A549 (cell line): Measurements from ENCODE around the gene EPC2. TPM values are rescaled to one million over a fixed set of nuclear protein-coding genes. Genes with fewer than 3 reads are reported as not detected.

ENCODE experiments used
- ATAC-seq, 2 experiments: fragments of 200-7000 bp in 1 of 2; fragments of >200 bp in 1 of 2; cut with Nextera tagmentation in 1 of 2; cut with Tn5 transposase in 1 of 2; 3 replicates each; pipeline versions ENCODE4 v1.8.0 to v1.9.1; 2018 to 2020; ENCODE audit warnings: mild to moderate bottlenecking in 1 of 2, moderate library complexity in 1 of 2
- CTCF ChIA-PET: fragments of 300-600 bp; sonication (Branson Sonifier 250); formaldehyde crosslinking; extraction: SDS; loops from one replicate; lab custom pipeline; 2021; ENCODE audit warnings: antibody characterized with exemption, inconsistent platforms; lab: Yijun Ruan, JAX
- POLR2A ChIA-PET: fragments of 350-600 bp; formaldehyde crosslinking; extraction: SDS; loops from one replicate; lab custom pipeline; 2021; ENCODE audit warnings: antibody characterized with exemption, inconsistent platforms; lab: Yijun Ruan, JAX
- DNase-seq, 2 experiments: peaks; one replicate each; pipeline versions ENCODE4 v3.0.0 to v3.0.0-alpha.2; 2011 to 2016; ENCODE audit warnings: low read depth in 1 of 2, low spot score in 1 of 2
- FAIRE-seq: peaks from 2 replicates; lab custom pipeline; 2011; peaks lifted over from hg19 to GRCh38; lab: Jason Lieb, UNC
- H3K27ac ChIP-seq, 2 experiments: fragments of >200 bp; sonication (Bioruptor Twin); formaldehyde crosslinking; 3 replicates each; pipeline ENCODE4 v1.5.1; 2016 to 2017
- H3K4me1 ChIP-seq: fragments of >200 bp; sonication (Bioruptor Twin); formaldehyde crosslinking; 3 replicates; pipeline ENCODE4 v1.6.1; 2016
- H3K4me2 ChIP-seq: fragments of >200 bp; sonication (Bioruptor Twin); formaldehyde crosslinking; 3 replicates; pipeline ENCODE4 v1.6.1; 2016
- H3K4me3 ChIP-seq: fragments of >200 bp; sonication (Bioruptor Twin); formaldehyde crosslinking; 3 replicates; pipeline ENCODE4 v1.5.1; 2016
- H3K9me3 ChIP-seq: fragments of >200 bp; sonication (Bioruptor Twin); formaldehyde crosslinking; 3 replicates; pipeline ENCODE4 v1.6.1; 2016
- CBX2 ChIP-seq: fragments of 200-600 bp; sonication (generic); IDR thresholded peaks from 2 replicates; pipeline ENCODE4 v1.6.1; 2016; ENCODE audit warnings: low read depth, mild to moderate bottlenecking, borderline replicate concordance
- CEBPB ChIP-seq, 2 experiments: fragments of >200 bp in 1 of 2; sonication (Bioruptor Twin) in 1 of 2; formaldehyde crosslinking in 1 of 2; IDR thresholded peaks; 2 replicates each; pipeline ENCODE4 v1.6.1; 2012 to 2016
- CHD2 ChIP-seq: fragments of 150-350 bp; IDR thresholded peaks from 2 replicates; pipeline ENCODE4 v1.6.1; 2014; ENCODE audit warnings: low read length; ENCODE audit not compliant: partially characterized antibody
- EHF ChIP-seq: fragments of 250-450 bp; sonication (Bioruptor Pico); IDR thresholded peaks from 2 replicates; pipeline ENCODE4 v1.5.0; 2020; ENCODE audit warnings: mild to moderate bottlenecking
- EP300 ChIP-seq, 2 experiments: fragments of >200 bp; sonication (Bioruptor Twin); formaldehyde crosslinking; IDR thresholded peaks; 2 replicates in 1 of 2; 3 replicates in 1 of 2; pipeline ENCODE4 v1.6.1; 2016 to 2017
- FOXS1 ChIP-seq: fragments of 250-450 bp; sonication (Bioruptor Pico); IDR thresholded peaks from 2 replicates; pipeline ENCODE4 v1.5.0; 2020; ENCODE audit warnings: mild to moderate bottlenecking, moderate library complexity
- GATA3 ChIP-seq: IDR thresholded peaks from 2 replicates; pipeline ENCODE4 v1.6.1; 2012; ENCODE audit warnings: borderline replicate concordance
- HDAC2 ChIP-seq: fragments of 200-600 bp; sonication (generic); IDR thresholded peaks from 2 replicates; pipeline ENCODE4 v1.6.1; 2016
- JUN ChIP-seq, 2 experiments: fragments of >200 bp; sonication (Bioruptor Twin); formaldehyde crosslinking; IDR thresholded peaks; 2 replicates in 1 of 2; 3 replicates in 1 of 2; pipeline ENCODE4 v1.6.1; 2016 to 2017
- JUNB ChIP-seq: fragments of >200 bp; sonication (Bioruptor Twin); formaldehyde crosslinking; IDR thresholded peaks from 2 replicates; pipeline ENCODE4 v1.6.1; 2016
- KDM1A ChIP-seq: fragments of 200-600 bp; sonication (generic); IDR thresholded peaks from 2 replicates; pipeline ENCODE4 v1.6.1; 2016; ENCODE audit warnings: low read depth, mild to moderate bottlenecking
- KDM5A ChIP-seq: fragments of 200-600 bp; sonication (generic); IDR thresholded peaks from 2 replicates; pipeline ENCODE4 v1.6.1; 2016; ENCODE audit warnings: antibody characterized with exemption, mild to moderate bottlenecking
- MAFK ChIP-seq: fragments of 450-650 bp; IDR thresholded peaks from 2 replicates; pipeline ENCODE4 v1.6.1; 2014; ENCODE audit not compliant: partially characterized antibody
- MAZ ChIP-seq: fragments of 150-350 bp; IDR thresholded peaks from 2 replicates; pipeline ENCODE4 v1.6.1; 2014; ENCODE audit warnings: antibody characterized with exemption, low read depth, low read length, borderline replicate concordance
- MYC ChIP-seq: IDR thresholded peaks from 2 replicates; pipeline ENCODE4 v1.6.1; 2012; ENCODE audit warnings: mild to moderate bottlenecking, inconsistent platforms, low read length, improper control_type of control experiment, borderline replicate concordance
- PHF8 ChIP-seq: fragments of 200-600 bp; sonication (generic); IDR thresholded peaks from 2 replicates; pipeline ENCODE4 v1.6.1; 2016; ENCODE audit warnings: low read depth, mild to moderate bottlenecking, antibody characterized with exemption, moderate library complexity, borderline replicate concordance
- POLR2AphosphoS2 ChIP-seq: conservative IDR thresholded peaks from 2 replicates; pipeline ENCODE4 v1.6.1; 2012; ENCODE audit warnings: low read length, improper control_type of control experiment, inconsistent platforms
- RCOR1 ChIP-seq: fragments of 150-350 bp; IDR thresholded peaks from 2 replicates; pipeline ENCODE4 v1.6.1; 2014; ENCODE audit warnings: antibody characterized with exemption, low read length, low read depth
- RFX5 ChIP-seq: fragments of 450-650 bp; IDR thresholded peaks from 2 replicates; pipeline ENCODE4 v1.7.1; 2014; ENCODE audit warnings: antibody characterized with exemption, mild to moderate bottlenecking, moderate library complexity
- TP53 ChIP-seq: fragments of 250-450 bp; sonication (Bioruptor Pico); IDR thresholded peaks from 2 replicates; pipeline ENCODE4 v1.5.0; 2021; ENCODE audit warnings: mild to moderate bottlenecking, moderate library complexity
- ZNF302 ChIP-seq: fragments of 250-450 bp; sonication (Bioruptor Pico); IDR thresholded peaks from 2 replicates; pipeline ENCODE4 v1.9.0; 2021; ENCODE audit warnings: inconsistent platforms, mild to moderate bottlenecking, moderate library complexity
- WGBS: methylation state at CpG from one replicate; pipeline ENCODE4 v1.1.6; 2017; ENCODE audit errors: missing lambda C conversion rate; 5-methylcytosine and 5-hydroxymethylcytosine counted together
- polyA plus RNA-seq, 4 experiments: library from polyadenylated mRNA; depleted of rRNA in 3 of 4; stranded (reverse); fragments of >200 nt; fragmentation: RNase III in 1 of 4; extraction: RNeasy Plus Mini Kit Qiagen cat#74134 plus additional on column Dnase treatment in 1 of 4; gene quantifications; 2 replicates in 3 of 4; 3 replicates in 1 of 4; pipeline ENCODE4 v1.2.3, GENCODE V29; 2011 to 2017
- TF ChIP-seq, protein P1 (sequence below): fragments of 150-350 bp; IDR thresholded peaks from 2 replicates; pipeline ENCODE4 v1.6.1; 2014; ENCODE audit warnings: low read depth, mild to moderate bottlenecking, low read length
- TF ChIP-seq, protein P2 (sequence below): IDR thresholded peaks from 2 replicates; pipeline ENCODE4 v1.6.1; 2012; ENCODE audit warnings: low read depth, borderline replicate concordance
- TF ChIP-seq, protein P3 (sequence below): fragments of >200 bp; sonication (Bioruptor Twin); formaldehyde crosslinking; IDR thresholded peaks from 3 replicates; pipeline ENCODE4 v1.6.1; 2016
- TF ChIP-seq, protein P4 (sequence below): fragments of 250-450 bp; sonication (Bioruptor Pico); IDR thresholded peaks from 2 replicates; pipeline ENCODE4 v1.5.0; 2021; ENCODE audit warnings: mild to moderate bottlenecking, moderate library complexity, borderline replicate concordance

Gene EPC2
- polyA plus RNA-seq, 2 of the 4 experiments (the other 2 are of a cell fraction), result 8.8 to 23.0 TPM

DNA sequence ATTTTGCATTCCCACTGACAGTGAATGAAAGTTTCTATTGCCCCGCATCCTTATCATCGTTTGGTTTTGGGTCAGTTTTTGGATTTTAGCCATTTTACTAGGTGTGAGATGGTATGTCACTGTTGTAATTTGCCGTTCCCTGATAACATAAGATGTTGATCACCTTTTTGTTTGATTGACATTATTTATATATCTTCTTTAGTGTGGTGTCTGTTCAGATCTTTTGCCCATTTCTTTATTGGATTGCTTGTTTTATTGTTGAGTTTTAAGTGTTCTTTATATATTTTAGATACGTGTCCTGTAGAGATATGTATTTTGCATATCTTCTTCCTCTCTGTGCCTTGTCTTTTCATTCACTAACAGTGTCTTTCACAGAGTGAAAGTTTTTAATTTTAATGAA is 55.3 kb downstream of the EPC2 start:
- POLR2A ChIA-PET, result no interaction called here
- H3K4me1 ChIP-seq, result no peaks in the 10 kb centered on the region
- ATAC-seq, result no peak
- TF ChIP-seq, protein P1, sequence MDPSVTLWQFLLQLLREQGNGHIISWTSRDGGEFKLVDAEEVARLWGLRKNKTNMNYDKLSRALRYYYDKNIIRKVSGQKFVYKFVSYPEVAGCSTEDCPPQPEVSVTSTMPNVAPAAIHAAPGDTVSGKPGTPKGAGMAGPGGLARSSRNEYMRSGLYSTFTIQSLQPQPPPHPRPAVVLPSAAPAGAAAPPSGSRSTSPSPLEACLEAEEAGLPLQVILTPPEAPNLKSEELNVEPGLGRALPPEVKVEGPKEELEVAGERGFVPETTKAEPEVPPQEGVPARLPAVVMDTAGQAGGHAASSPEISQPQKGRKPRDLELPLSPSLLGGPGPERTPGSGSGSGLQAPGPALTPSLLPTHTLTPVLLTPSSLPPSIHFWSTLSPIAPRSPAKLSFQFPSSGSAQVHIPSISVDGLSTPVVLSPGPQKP, result no peak
- TF ChIP-seq, protein P2, sequence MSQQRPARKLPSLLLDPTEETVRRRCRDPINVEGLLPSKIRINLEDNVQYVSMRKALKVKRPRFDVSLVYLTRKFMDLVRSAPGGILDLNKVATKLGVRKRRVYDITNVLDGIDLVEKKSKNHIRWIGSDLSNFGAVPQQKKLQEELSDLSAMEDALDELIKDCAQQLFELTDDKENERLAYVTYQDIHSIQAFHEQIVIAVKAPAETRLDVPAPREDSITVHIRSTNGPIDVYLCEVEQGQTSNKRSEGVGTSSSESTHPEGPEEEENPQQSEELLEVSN, result no peak
- TF ChIP-seq MAFK, result no peak
- TF ChIP-seq MYC, result no peak
- no peak for TF ChIP-seq CBX2
- no peak for TF ChIP-seq CHD2
- TF ChIP-seq GATA3, result no peak
- TF ChIP-seq EP300 (IDR thresholded peaks at IDR 0.05), result no peak
- TF ChIP-seq PHF8, result no peak
- TF ChIP-seq HDAC2, result no peak
- TF ChIP-seq, all 56 proteins: peak for 0
- Histone ChIP-seq H3K4me2 (no peak overlapping the region), H3K9me3 (peaks cover 23% of the 10 kb centered on the region; the same call in 2 of the 3 replicates), H3K27ac (no peak overlapping the region), H3K4me3 (no peak overlapping the region)
- DNase-seq, result no peak
- FAIRE-seq, result no peak
- WGBS, result 94% methylated on average over 4 of the region's 4 CpGs
- CTCF ChIA-PET, result no interaction called here

DNA sequence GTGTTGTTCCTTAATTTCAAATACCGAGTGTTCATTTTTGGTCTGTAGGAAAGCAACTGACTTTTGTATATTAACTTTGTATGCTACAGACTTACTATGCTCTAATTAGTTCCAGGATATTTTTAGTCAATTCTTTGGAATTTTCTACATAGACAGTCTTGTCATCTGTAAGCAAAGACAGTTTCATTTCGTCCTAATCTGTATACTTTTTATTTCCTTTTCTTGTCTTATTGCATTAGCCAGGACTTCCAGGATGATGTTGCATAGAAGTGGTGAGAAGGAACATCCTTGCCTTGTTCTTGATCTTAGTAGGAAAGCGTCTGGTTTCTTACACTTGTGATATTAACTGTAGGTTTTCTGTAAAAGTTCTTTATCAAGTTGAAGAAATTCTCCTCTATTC is 56.5 kb downstream of the EPC2 start:
- H3K4me2 ChIP-seq, result no peak overlapping the region
- CTCF ChIA-PET, result no interaction called here
- POLR2A ChIA-PET, result no interaction called here
- H3K27ac ChIP-seq, result no peak overlapping the region
- WGBS, result 95% methylated on average over 3 of the region's 3 CpGs
- peaks cover 25% of the 10 kb centered on the region; the same call in 2 of the 3 replicates for H3K9me3 ChIP-seq
- no peak for FAIRE-seq
- H3K4me3 ChIP-seq, result no peak overlapping the region
- no peak for TF ChIP-seq GATA3
- TF ChIP-seq RFX5, result no peak
- TF ChIP-seq PHF8, result no peak
- no peak for TF ChIP-seq CEBPB (IDR thresholded peaks at IDR 0.05)
- no peak for TF ChIP-seq MAFK
- TF ChIP-seq, protein P3, sequence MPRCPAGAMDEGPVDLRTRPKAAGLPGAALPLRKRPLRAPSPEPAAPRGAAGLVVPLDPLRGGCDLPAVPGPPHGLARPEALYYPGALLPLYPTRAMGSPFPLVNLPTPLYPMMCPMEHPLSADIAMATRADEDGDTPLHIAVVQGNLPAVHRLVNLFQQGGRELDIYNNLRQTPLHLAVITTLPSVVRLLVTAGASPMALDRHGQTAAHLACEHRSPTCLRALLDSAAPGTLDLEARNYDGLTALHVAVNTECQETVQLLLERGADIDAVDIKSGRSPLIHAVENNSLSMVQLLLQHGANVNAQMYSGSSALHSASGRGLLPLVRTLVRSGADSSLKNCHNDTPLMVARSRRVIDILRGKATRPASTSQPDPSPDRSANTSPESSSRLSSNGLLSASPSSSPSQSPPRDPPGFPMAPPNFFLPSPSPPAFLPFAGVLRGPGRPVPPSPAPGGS, result no peak
- no peak for TF ChIP-seq ZNF302 (CRISPR knock-in tag)
- TF ChIP-seq, protein P2, result no peak
- no peak for TF ChIP-seq EHF (CRISPR knock-in tag)
- no peak for TF ChIP-seq JUNB
- TF ChIP-seq RCOR1, result no peak
- no peak for TF ChIP-seq JUN (IDR thresholded peaks at IDR 0.05)
- TF ChIP-seq MAZ, result no peak
- no peak for TF ChIP-seq HDAC2
- TF ChIP-seq TP53 (CRISPR knock-in tag), result no peak
- no peak for ATAC-seq
- no peaks in the 10 kb centered on the region for H3K4me1 ChIP-seq
- DNase-seq, result no peak

DNA sequence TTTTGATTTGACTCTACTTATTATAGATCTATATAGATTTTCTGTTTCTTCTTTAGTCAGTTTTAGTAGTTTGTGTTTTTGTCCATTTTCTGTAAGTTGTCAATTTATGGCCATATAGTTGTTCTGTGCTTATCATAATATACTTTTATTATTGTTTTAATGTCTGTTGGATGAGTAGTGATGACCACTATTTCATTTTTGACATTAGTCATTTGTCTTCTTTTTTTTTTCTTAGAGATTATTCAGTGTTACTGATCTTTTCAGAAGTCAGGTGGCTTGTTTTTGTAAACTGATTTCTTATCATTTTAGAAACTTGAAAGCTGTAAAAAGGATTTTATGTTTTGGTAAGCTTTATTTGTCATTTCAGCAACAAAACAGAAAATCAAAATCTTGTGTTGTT is 57.3 kb downstream of the EPC2 start:
- ATAC-seq, result no peak
- FAIRE-seq, result no peak
- Histone ChIP-seq H3K27ac (no peak overlapping the region), H3K4me2 (no peak overlapping the region), H3K4me3 (no peak overlapping the region), H3K4me1 (no peaks in the 10 kb centered on the region), H3K9me3 (peaks cover 31% of the 10 kb centered on the region)
- CTCF ChIA-PET, result no interaction called here
- POLR2A ChIA-PET, result interaction anchor here (0.6 kb wide), 1 partner anchor 16 kb away, joined by 3 read pairs; no protein-coding TSS in a partner anchor
- DNase-seq, result no peak
- TF ChIP-seq MYC (no peak), KDM1A (no peak), MAZ (no peak), KDM5A (no peak), EHF (CRISPR knock-in tag) (no peak), FOXS1 (CRISPR knock-in tag) (no peak), POLR2AphosphoS2 (no peak)
- TF ChIP-seq, protein P4, sequence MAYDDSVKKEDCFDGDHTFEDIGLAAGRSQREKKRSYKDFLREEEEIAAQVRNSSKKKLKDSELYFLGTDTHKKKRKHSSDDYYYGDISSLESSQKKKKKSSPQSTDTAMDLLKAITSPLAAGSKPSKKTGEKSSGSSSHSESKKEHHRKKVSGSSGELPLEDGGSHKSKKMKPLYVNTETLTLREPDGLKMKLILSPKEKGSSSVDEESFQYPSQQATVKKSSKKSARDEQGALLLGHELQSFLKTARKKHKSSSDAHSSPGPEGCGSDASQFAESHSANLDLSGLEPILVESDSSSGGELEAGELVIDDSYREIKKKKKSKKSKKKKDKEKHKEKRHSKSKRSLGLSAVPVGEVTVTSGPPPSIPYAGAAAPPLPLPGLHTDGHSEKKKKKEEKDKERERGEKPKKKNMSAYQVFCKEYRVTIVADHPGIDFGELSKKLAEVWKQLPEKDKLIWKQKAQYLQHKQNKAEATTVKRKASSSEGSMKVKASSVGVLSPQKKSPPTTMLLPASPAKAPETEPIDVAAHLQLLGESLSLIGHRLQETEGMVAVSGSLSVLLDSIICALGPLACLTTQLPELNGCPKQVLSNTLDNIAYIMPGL (CRISPR knock-in tag), result no peak
